ENCODE results near the gene EPN3. TPM values are rescaled to one million over a fixed set of nuclear protein-coding genes. Genes with fewer than 3 reads are reported as not detected.

The EPN3 gene
- polyA plus RNA-seq (2012; rRNA removed) = 0.05 and 0.06 TPM in 2 replicates
- 0.03 and 0.12 TPM in 2 replicates for polyA plus RNA-seq (2012; cell fraction: cytosol; rRNA removed)
- polyA plus RNA-seq (2012; cell fraction: nucleus; rRNA removed) = 0.15 and 0.46 TPM in 2 replicates

GRCh38 chr17:50532452-50533024, at the start of gene EPN3:
EPN3 (plus strand) TSS chr17:50532735; CDS start chr17:50536557, 3,822 bp downstream.
- POLR2A ChIA-PET = interaction anchor here (2.3 kb wide), 1 partner anchor 9 kb away, joined by 14 read pairs; no protein-coding TSS in a partner anchor
- H3K27ac ChIP-seq (ENCODE audit: low read depth in 2 of 2, low read length in 1 of 2) = no peak within 1 kb of the TSS
- H4K20me1 ChIP-seq (ENCODE audit: insufficient read depth) = no peaks in the 10 kb centered on the region
- H3K9me3 ChIP-seq = no peaks in the 10 kb centered on the region
- peak; percentile 82 for DNase-seq
- no peak within 1 kb of the TSS for H2AFZ ChIP-seq (ENCODE audit: low read depth)
- no peaks in the 10 kb centered on the region for H3K79me2 ChIP-seq (ENCODE audit: insufficient read depth)
- WGBS (ENCODE audit: low lambda C conversion rate) = 8% methylated on average over 6 of the region's 21 CpGs
- no peak for TF ChIP-seq RAD21 (IDR thresholded peaks at IDR 0.05; ENCODE audit: low read length)
- no peak for TF ChIP-seq FOXJ3 (CRISPR knock-in tag; IDR thresholded peaks at IDR 0.05)
- no peak for TF ChIP-seq EP300 (IDR thresholded peaks at IDR 0.05; ENCODE audit: borderline replicate concordance in 1 of 2, low read depth in 1 of 2, low read length in 1 of 2)
- no peak for TF ChIP-seq REST (IDR thresholded peaks at IDR 0.05; ENCODE audit: low read depth, low read length)
- no peak for TF ChIP-seq GABPA (IDR thresholded peaks at IDR 0.05; ENCODE audit: low read depth)
- no peak for TF ChIP-seq CHD2 (IDR thresholded peaks at IDR 0.05; ENCODE audit: low read length, partially characterized antibody)
- no peak for TF ChIP-seq SIN3A (IDR thresholded peaks at IDR 0.05; ENCODE audit: borderline replicate concordance, low read depth, low read length)
- no peaks in the 10 kb centered on the region for H3K9me2 ChIP-seq
- CTCF ChIA-PET = interaction anchor here (0.9 to 5.5 kb wide), 17 partner anchors 9 to 310 kb away, joined by 3 to 27 read pairs (median 5); partner anchors contain the start of gene SPATA20
- H3K4me1 ChIP-seq (ENCODE audit: control insufficient read depth in 1 of 2, insufficient read depth in 2 of 2, low read depth in 1 of 2, low read length in 1 of 2) = peaks cover 7 to 30% of the 10 kb centered on the region in 2 experiments; a peak in 3 of 4 replicates
- H3K4me3 ChIP-seq (ENCODE audit: low read depth in 2 of 2, low read length in 1 of 2) = peak within 1 kb of the TSS; percentile 8 to 17; a peak in 2 of 4 replicates
- H3K36me3 ChIP-seq (replicated peaks in 1 of 2; ENCODE audit: control insufficient read depth in 1 of 2, insufficient read depth in 2 of 2, low read length in 1 of 2) = no peaks in the 10 kb centered on the region
- no peaks in the 10 kb centered on the region for H3F3A ChIP-seq (replicated peaks; ENCODE audit: insufficient read depth)
- H3K4me2 ChIP-seq = peak within 1 kb of the TSS; percentile 71
- no peak within 1 kb of the TSS for H3K9ac ChIP-seq
- peaks cover 28% of the 10 kb centered on the region; the same call in 1 of the 2 replicates for H3K27me3 ChIP-seq (ENCODE audit: insufficient read depth)

- ChIA-PET POLR2A (interaction anchor here (0.6 kb wide), 1 partner anchor 143 kb away, joined by 3 read pairs; no protein-coding TSS in a partner anchor), CTCF (interaction anchor here (0.6 to 9.8 kb wide), 38 partner anchors 8 to 359 kb away, joined by 3 to 183 read pairs (median 4); partner anchors contain the start of genes CHAD and EPN3)
- Histone ChIP-seq H3K4me1 (ENCODE audit: control insufficient read depth in 1 of 2, insufficient read depth in 2 of 2, low read depth in 1 of 2, low read length in 1 of 2) (peaks cover 12 to 18% of the 10 kb centered on the region in 2 experiments; a peak in 3 of 4 replicates), H4K20me1 (ENCODE audit: insufficient read depth) (no peaks in the 10 kb centered on the region), H3K36me3 (replicated peaks in 1 of 2; ENCODE audit: control insufficient read depth in 1 of 2, insufficient read depth in 2 of 2, low read length in 1 of 2) (peaks cover 23 to 53% of the 10 kb centered on the region in 2 experiments), H3K79me2 (ENCODE audit: insufficient read depth) (peaks cover 16% of the 10 kb centered on the region), H3K4me2 (no peak overlapping the region), H3K9ac (no peak overlapping the region), H3K9me2 (no peaks in the 10 kb centered on the region), H3K9me3 (no peaks in the 10 kb centered on the region), H3K27ac (ENCODE audit: low read depth in 2 of 2, low read length in 1 of 2) (peak overlapping the region in 1 of 2 experiments; percentile 88; a peak in 3 of 4 replicates), H3K27me3 (ENCODE audit: insufficient read depth) (no peaks in the 10 kb centered on the region), H3F3A (replicated peaks; ENCODE audit: insufficient read depth) (peaks cover 11% of the 10 kb centered on the region), H3K4me3 (ENCODE audit: low read depth in 2 of 2, low read length in 1 of 2) (no peak overlapping the region), H2AFZ (ENCODE audit: low read depth) (no peak overlapping the region)
- DNase-seq = no peak
- WGBS (ENCODE audit: low lambda C conversion rate) = 79% methylated on average over 5 of the region's 5 CpGs
- TF ChIP-seq YY1 (IDR thresholded peaks at IDR 0.05; ENCODE audit: low read depth) (no peak), SMC3 (IDR thresholded peaks at IDR 0.05; ENCODE audit: low read depth, low read length) (no peak), NFIC (IDR thresholded peaks at IDR 0.05; ENCODE audit: borderline replicate concordance) (no peak), ZBTB33 (IDR thresholded peaks at IDR 0.05; ENCODE audit: borderline replicate concordance, low read depth) (no peak), TEAD4 (IDR thresholded peaks at IDR 0.05; ENCODE audit: borderline replicate concordance, insufficient read depth) (no peak), FOXJ3 (CRISPR knock-in tag; IDR thresholded peaks at IDR 0.05) (no peak), EP300 (IDR thresholded peaks at IDR 0.05; ENCODE audit: borderline replicate concordance in 1 of 2, low read depth in 1 of 2, low read length in 1 of 2) (no peak), RCOR1 (IDR thresholded peaks at IDR 0.05; ENCODE audit: low read length) (no peak), MEF2A (IDR thresholded peaks at IDR 0.05; ENCODE audit: borderline replicate concordance, low read depth) (no peak), RXRA (IDR thresholded peaks at IDR 0.05; ENCODE audit: borderline replicate concordance, low read depth) (no peak), NRF1 (IDR thresholded peaks at IDR 0.05; ENCODE audit: low read depth, low read length) (no peak), USF2 (IDR thresholded peaks at IDR 0.05; ENCODE audit: borderline replicate concordance, low read depth, low read length) (no peak)
Observed at GRCh38 chr17:50483266-50483665, 49.3 kb upstream of the EPN3 start.
